Transverse colon (tissue), 4 donors: ENCODE data around the gene TPGS1.

ENCODE experiments used
- EP300 ChIP-seq: sonication (generic); formaldehyde crosslinking; IDR thresholded peaks from one replicate; pipeline ENCODE4 v1.6.1; 2017; ENCODE audit warnings: antibody characterized with exemption, low read depth
- POLR2A ChIP-seq: fragments of 450-650 bp; IDR thresholded peaks from one replicate; pipeline ENCODE4 v1.6.1; 2016; ENCODE audit warnings: antibody characterized with exemption, mild to moderate bottlenecking, moderate library complexity
- POLR2AphosphoS5 ChIP-seq, 3 donors: sonication (generic); formaldehyde crosslinking; IDR thresholded peaks; one replicate each; pipeline ENCODE4 v1.6.1; 2016; ENCODE audit warnings: antibody characterized with exemption in 3 of 3
- TF ChIP-seq, protein P1 (sequence below), 5 experiments: fragments of 200-600 bp in 3 of 5; fragments of 450-650 bp in 2 of 5; sonication (generic) in 3 of 5; IDR thresholded peaks; 1 replicate in 2 of 5; 2 replicates in 3 of 5; pipeline ENCODE4 v1.5.1; 2016 to 2017; ENCODE audit warnings: antibody characterized with exemption in 5 of 5, inconsistent platforms in 3 of 5, mild to moderate bottlenecking in 2 of 5, moderate library complexity in 1 of 5

DNA sequence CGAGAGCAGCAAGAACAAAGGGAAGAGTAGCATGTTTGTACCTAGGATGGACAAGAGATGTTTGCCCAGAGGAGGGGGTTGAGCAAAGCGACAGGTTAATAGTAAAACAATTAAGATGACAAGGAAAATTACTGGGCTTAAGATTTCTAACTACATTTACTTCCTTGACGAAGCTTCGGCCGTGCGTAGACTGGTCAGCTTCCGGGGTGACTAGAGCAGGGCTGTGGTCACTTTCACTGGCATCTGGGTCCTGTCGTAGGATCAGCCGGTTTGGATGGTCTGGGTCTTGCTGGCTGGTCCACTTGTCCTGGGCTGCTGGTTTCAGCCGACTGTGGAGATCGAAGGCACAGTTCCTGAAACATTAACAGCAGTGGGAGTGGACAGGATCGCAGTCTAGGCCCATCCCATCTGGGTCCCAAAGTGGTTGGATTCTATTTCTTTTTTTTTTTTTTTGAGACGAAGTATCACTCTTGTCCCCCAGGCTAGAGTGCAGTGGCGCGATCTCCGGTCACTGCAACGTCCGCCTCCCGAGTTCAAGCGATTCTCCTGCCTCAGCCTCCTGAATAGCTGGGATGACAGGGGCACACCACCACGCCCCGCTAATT, 60.1 kb downstream of the TPGS1 start:
- TF ChIP-seq, protein P1, sequence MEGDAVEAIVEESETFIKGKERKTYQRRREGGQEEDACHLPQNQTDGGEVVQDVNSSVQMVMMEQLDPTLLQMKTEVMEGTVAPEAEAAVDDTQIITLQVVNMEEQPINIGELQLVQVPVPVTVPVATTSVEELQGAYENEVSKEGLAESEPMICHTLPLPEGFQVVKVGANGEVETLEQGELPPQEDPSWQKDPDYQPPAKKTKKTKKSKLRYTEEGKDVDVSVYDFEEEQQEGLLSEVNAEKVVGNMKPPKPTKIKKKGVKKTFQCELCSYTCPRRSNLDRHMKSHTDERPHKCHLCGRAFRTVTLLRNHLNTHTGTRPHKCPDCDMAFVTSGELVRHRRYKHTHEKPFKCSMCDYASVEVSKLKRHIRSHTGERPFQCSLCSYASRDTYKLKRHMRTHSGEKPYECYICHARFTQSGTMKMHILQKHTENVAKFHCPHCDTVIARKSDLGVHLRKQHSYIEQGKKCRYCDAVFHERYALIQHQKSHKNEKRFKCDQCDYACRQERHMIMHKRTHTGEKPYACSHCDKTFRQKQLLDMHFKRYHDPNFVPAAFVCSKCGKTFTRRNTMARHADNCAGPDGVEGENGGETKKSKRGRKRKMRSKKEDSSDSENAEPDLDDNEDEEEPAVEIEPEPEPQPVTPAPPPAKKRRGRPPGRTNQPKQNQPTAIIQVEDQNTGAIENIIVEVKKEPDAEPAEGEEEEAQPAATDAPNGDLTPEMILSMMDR (IDR thresholded peaks at IDR 0.05) = no peak
- no peak for TF ChIP-seq POLR2A
- TF ChIP-seq POLR2AphosphoS5 (IDR thresholded peaks at IDR 0.05) = no peak
- TF ChIP-seq EP300 = no peak
